CD8-positive, alpha-beta memory T cell (primary cell): ENCODE measurements around the gene B3GALNT2. TPM values are rescaled to one million over a fixed set of nuclear protein-coding genes. Genes with fewer than 3 reads are reported as not detected.

Experiments used
- CTCF ChIA-PET: fragments of 350-600 bp; sonication (Branson Sonifier 250); formaldehyde crosslinking; loops from one replicate; lab custom pipeline; 2021; ENCODE audit warnings: antibody characterized with exemption; lab: Charles Lee
- POLR2A ChIA-PET: fragments of 350-600 bp; sonication (Branson Sonifier 250); formaldehyde crosslinking; loops from one replicate; lab custom pipeline; 2021; ENCODE audit warnings: antibody characterized with exemption; lab: Charles Lee
- DNase-seq, 5 donors: peaks; one replicate each; pipeline versions ENCODE4 v3.0.0 to v3.0.0-alpha.2; 2020 to 2022; ENCODE audit warnings: mixed read lengths in 1 of 5
- H3K27ac ChIP-seq: one replicate; pipeline ENCODE4 v1.7.0; 2013; ENCODE audit warnings: low read depth, mild to moderate bottlenecking, low read length, moderate library complexity
- H3K27me3 ChIP-seq: 2 replicates; pipeline ENCODE4 v1.7.0; 2013; ENCODE audit warnings: low read length, mild to moderate bottlenecking; ENCODE audit not compliant: insufficient read depth, poor library complexity, severe bottlenecking
- H3K36me3 ChIP-seq: 2 replicates; pipeline ENCODE4 v1.7.0; 2013; ENCODE audit warnings: mild to moderate bottlenecking, low read length, moderate library complexity; ENCODE audit not compliant: insufficient read depth
- H3K4me1 ChIP-seq: 2 replicates; pipeline ENCODE4 v1.7.0; 2013; ENCODE audit warnings: mild to moderate bottlenecking, low read length, moderate library complexity; ENCODE audit not compliant: insufficient read depth
- H3K4me3 ChIP-seq: 2 replicates; pipeline ENCODE4 v1.7.0; 2013; ENCODE audit warnings: mild to moderate bottlenecking, low read length
- H3K9me3 ChIP-seq: 2 replicates; pipeline ENCODE4 v1.7.0; 2013; ENCODE audit warnings: mild to moderate bottlenecking, low read length
- H3K27ac Mint-ChIP-seq, 8 donors: one replicate each; pipeline ENCODE4 v1.8.0; 2020 to 2021; ENCODE audit warnings: mixed read lengths in 8 of 8, mild to moderate bottlenecking in 6 of 8, inconsistent platforms in 3 of 8, moderate library complexity in 3 of 8
- H3K27me3 Mint-ChIP-seq, 2 donors: one replicate each; pipeline ENCODE4 v1.8.0; 2020 to 2021; ENCODE audit warnings: mixed read lengths in 2 of 2, mild to moderate bottlenecking in 1 of 2, moderate library complexity in 1 of 2
- H3K36me3 Mint-ChIP-seq, 3 donors: one replicate each; pipeline ENCODE4 v1.8.0; 2020 to 2021; ENCODE audit warnings: mixed read lengths in 3 of 3, inconsistent platforms in 1 of 3, mild to moderate bottlenecking in 1 of 3
- H3K4me1 Mint-ChIP-seq, 3 donors: one replicate each; pipeline ENCODE4 v1.8.0; 2020 to 2021; ENCODE audit warnings: mixed read lengths in 3 of 3, inconsistent platforms in 1 of 3, mild to moderate bottlenecking in 1 of 3
- H3K4me3 Mint-ChIP-seq, 7 donors: one replicate each; pipeline ENCODE4 v1.8.0; 2020 to 2021; ENCODE audit warnings: mixed read lengths in 7 of 7, mild to moderate bottlenecking in 6 of 7, moderate library complexity in 4 of 7, inconsistent platforms in 2 of 7
- H3K9me3 Mint-ChIP-seq, 5 donors: one replicate each; pipeline ENCODE4 v1.8.0; 2020 to 2022; ENCODE audit warnings: mixed read lengths in 5 of 5, mild to moderate bottlenecking in 3 of 5, moderate library complexity in 2 of 5, inconsistent platforms in 1 of 5
- polyA plus RNA-seq: library from polyadenylated mRNA; unstranded; fragments of 300-500 nt; fragmentation: Illumina TruSeq; gene quantifications from one replicate; pipeline ENCODE4 v1.2.3, GENCODE V29; 2021
- total RNA-seq, 2 experiments: library from RNA; stranded (reverse); gene quantifications; one replicate each; pipeline ENCODE4 v1.2.3, GENCODE V29; 2021

B3GALNT2 gene
- total and polyA plus RNA-seq, 3 experiments from 2014 or later, result 5.0 to 15.6 (median 14.4) TPM

DNA sequence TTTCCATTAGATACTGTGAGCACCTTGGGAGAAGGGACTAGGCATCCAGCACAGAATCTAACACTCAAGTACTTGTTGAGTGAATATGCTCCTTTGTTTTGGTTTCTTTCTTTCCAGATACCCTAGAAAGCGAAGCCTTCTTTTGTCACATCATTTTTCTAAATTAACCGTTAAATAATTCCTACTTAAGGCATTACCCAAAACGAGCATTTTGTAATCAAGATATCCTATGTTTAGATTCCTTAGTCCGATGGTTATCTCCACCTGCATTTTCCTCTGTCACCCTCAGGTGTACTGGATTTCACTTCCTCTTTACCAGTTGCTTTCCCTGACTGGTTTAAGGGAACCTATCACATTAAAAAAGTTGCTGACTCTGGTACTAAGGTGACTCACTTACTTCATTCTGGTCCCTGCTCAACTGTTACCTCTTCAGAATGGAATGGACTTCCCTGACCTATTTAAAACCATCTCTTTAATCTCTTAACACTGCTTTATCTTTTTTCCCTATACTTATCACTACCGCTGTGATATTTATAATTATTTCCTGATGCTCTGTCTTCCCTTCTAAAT lies 3.2 kb downstream of the B3GALNT2 start:
- H3K4me3 Mint-ChIP-seq, result peak overlapping the region in 1 of 7 donors; percentile 84
- Histone ChIP-seq H3K4me3 (no peak overlapping the region), H3K4me1 (peaks cover 4% of the 10 kb centered on the region), H3K27me3 (no peaks in the 10 kb centered on the region), H3K36me3 (no peaks in the 10 kb centered on the region), H3K9me3 (no peaks in the 10 kb centered on the region), H3K27ac (no peak overlapping the region)
- CTCF ChIA-PET, result no interaction called here
- peaks cover 0 to 12% (median 1%) of the 10 kb centered on the region in 3 donors for H3K36me3 Mint-ChIP-seq
- DNase-seq, result no peak
- peaks cover 0 to 8% of the 10 kb centered on the region in 2 donors for H3K27me3 Mint-ChIP-seq
- POLR2A ChIA-PET, result no interaction called here
- H3K4me1 Mint-ChIP-seq, result peaks cover 12 to 24% (median 24%) of the 10 kb centered on the region in 3 donors
- no peaks in the 10 kb centered on the region for H3K9me3 Mint-ChIP-seq
- no peak overlapping the region for H3K27ac Mint-ChIP-seq

DNA sequence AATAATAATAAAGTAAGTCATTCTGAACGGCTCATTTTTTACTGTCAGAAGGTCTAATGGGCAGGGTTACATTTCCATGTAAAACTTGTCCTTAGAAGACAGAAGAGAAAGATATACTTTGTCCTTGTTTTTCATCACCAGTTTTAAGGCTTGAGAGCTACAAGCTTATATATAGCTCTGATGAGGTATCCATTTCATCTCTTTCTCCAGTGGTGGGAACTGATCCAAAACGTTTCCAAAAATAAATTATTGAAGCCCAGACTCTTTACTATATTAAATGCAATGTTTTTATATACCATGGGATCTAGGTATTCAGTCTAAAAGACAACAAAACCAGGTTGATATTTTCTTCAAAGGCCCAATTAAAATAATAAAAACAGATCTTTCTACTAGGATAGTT lies 8.7 kb downstream of the B3GALNT2 start:
- peaks cover 8 to 33% (median 13%) of the 10 kb centered on the region in 3 donors for H3K36me3 Mint-ChIP-seq
- peaks cover 10 to 17% (median 10%) of the 10 kb centered on the region in 3 donors for H3K4me1 Mint-ChIP-seq
- H3K27ac ChIP-seq, result no peak overlapping the region
- no peaks in the 10 kb centered on the region for H3K27me3 ChIP-seq
- no peaks in the 10 kb centered on the region for H3K9me3 Mint-ChIP-seq
- H3K27ac Mint-ChIP-seq, result no peak overlapping the region
- H3K9me3 ChIP-seq, result no peaks in the 10 kb centered on the region
- no peak for DNase-seq
- CTCF ChIA-PET, result interaction anchor here (2.5 kb wide), 1 partner anchor 9 kb away, joined by 19 read pairs; the partner anchor contains the start of gene B3GALNT2
- H3K36me3 ChIP-seq, result no peaks in the 10 kb centered on the region
- H3K4me1 ChIP-seq, result peaks cover 6% of the 10 kb centered on the region
- H3K4me3 Mint-ChIP-seq, result no peak overlapping the region
- POLR2A ChIA-PET, result no interaction called here
- no peak overlapping the region for H3K4me3 ChIP-seq
- H3K27me3 Mint-ChIP-seq, result no peaks in the 10 kb centered on the region

DNA sequence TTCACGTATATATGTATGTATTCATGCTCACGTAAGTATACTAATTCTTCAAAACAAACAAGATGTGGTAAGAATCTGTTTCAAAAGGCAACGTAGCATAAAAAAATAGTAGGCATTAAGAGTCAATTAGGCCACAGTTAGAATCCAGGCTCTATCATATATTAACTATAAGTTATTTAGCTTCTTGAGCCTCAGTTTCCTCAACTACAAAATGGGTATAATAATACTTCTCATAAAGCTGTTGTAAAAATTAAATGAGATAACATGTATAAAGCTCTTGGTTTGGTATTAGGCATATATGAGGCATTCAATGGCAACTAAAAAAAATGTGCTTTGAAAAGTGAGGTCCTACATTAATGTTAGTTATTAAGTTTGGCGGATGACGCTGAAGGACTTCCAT lies 9.2 kb downstream of the B3GALNT2 start:
- Histone ChIP-seq H3K27me3 (no peaks in the 10 kb centered on the region), H3K9me3 (no peaks in the 10 kb centered on the region), H3K27ac (no peak overlapping the region), H3K4me1 (peaks cover 6% of the 10 kb centered on the region), H3K4me3 (no peak overlapping the region), H3K36me3 (no peaks in the 10 kb centered on the region)
- Mint-ChIP-seq H3K27ac (no peak overlapping the region), H3K4me3 (no peak overlapping the region), H3K36me3 (peaks cover 8 to 33% (median 13%) of the 10 kb centered on the region in 3 donors), H3K4me1 (peaks cover 10 to 15% (median 10%) of the 10 kb centered on the region in 3 donors), H3K9me3 (no peaks in the 10 kb centered on the region), H3K27me3 (no peaks in the 10 kb centered on the region)
- DNase-seq, result no peak
- CTCF ChIA-PET, result interaction anchor here (2.5 kb wide), 1 partner anchor 9 kb away, joined by 19 read pairs; the partner anchor contains the start of gene B3GALNT2
- POLR2A ChIA-PET, result no interaction called here

DNA sequence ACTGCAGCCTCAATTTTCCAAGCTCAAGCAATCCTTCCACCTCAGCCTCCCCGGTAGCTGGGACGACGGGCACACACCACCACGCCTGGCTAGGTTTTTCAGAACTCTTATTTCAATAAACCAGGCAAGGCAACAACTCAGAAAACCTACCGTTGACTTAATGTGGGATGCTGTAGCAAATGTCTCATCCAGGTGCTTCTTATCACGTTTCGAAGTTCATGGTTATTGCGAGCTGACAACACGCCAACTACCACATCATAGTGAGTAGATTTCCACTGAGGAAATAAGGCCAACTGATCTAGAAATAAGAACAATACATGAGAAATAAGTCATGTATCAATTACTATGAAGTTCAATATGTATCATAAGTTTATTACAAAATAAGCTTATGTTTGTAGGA lies 9.7 kb downstream of the B3GALNT2 start:
- Histone ChIP-seq H3K4me3 (no peak overlapping the region), H3K9me3 (no peaks in the 10 kb centered on the region), H3K27ac (no peak overlapping the region), H3K4me1 (peaks cover 6% of the 10 kb centered on the region), H3K27me3 (no peaks in the 10 kb centered on the region), H3K36me3 (no peaks in the 10 kb centered on the region)
- ChIA-PET CTCF (interaction anchor here (0.8 to 2.5 kb wide), 2 partner anchors 9 to 10 kb away, joined by 3 to 19 read pairs; partner anchors contain the start of gene B3GALNT2), POLR2A (no interaction called here)
- Mint-ChIP-seq H3K4me1 (peaks cover 10 to 15% (median 10%) of the 10 kb centered on the region in 3 donors), H3K27me3 (no peaks in the 10 kb centered on the region), H3K4me3 (peak overlapping the region in 1 of 7 donors; percentile 9), H3K36me3 (peaks cover 10 to 35% (median 13%) of the 10 kb centered on the region in 3 donors), H3K27ac (no peak overlapping the region), H3K9me3 (no peaks in the 10 kb centered on the region)
- no peak for DNase-seq

DNA sequence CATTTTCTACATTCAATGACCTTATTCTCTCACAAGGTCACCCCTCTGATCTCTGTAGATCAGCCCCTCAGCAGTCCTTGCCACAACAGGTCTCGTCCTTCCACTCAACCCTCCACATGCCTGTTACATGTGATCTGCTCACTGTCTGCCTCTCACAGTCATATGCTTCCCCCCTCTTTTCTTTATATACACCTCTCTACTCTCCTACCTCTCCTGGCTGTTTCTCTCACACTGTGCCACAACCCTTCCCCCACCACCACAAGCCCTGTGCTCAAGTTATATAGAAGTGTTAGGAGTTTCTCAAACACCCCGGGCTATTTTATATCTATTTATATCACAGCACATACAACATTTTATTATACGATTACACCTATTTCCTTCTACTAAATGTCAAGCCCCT lies 12.6 kb downstream of the B3GALNT2 start:
- H3K27me3 ChIP-seq, result no peaks in the 10 kb centered on the region
- POLR2A ChIA-PET, result no interaction called here
- Mint-ChIP-seq H3K4me1 (peaks cover 10 to 15% (median 10%) of the 10 kb centered on the region in 3 donors), H3K4me3 (no peak overlapping the region), H3K36me3 (peaks cover 10 to 43% (median 13%) of the 10 kb centered on the region in 3 donors), H3K9me3 (no peaks in the 10 kb centered on the region), H3K27me3 (no peaks in the 10 kb centered on the region), H3K27ac (no peak overlapping the region)
- no peaks in the 10 kb centered on the region for H3K9me3 ChIP-seq
- H3K4me1 ChIP-seq, result peaks cover 6% of the 10 kb centered on the region
- no peak overlapping the region for H3K27ac ChIP-seq
- CTCF ChIA-PET, result no interaction called here
- no peak overlapping the region for H3K4me3 ChIP-seq
- no peak for DNase-seq
- H3K36me3 ChIP-seq, result no peaks in the 10 kb centered on the region

DNA sequence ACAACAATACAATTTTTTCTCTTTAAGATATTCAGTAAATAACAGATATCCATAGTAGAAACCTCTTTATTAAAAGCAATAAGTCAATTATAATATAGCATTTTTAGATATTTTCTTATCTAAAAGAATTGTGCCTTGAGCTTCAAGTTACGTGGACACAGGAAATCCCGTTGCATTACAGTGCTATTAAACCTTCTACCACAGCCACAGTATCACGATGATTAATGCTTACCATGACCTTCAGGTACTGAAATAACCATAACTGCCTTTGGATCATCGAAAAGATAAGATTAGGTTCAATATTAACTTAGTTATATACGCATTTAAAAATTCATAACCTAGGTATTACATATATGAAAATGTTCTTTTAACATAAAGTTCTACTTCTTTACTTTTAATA lies 17.9 kb downstream of the B3GALNT2 start:
- H3K9me3 Mint-ChIP-seq, result peaks cover 0 to 9% (median 0%) of the 10 kb centered on the region in 5 donors
- Histone ChIP-seq H3K27me3 (no peaks in the 10 kb centered on the region), H3K9me3 (no peaks in the 10 kb centered on the region), H3K4me1 (no peaks in the 10 kb centered on the region), H3K27ac (no peak overlapping the region), H3K4me3 (no peak overlapping the region), H3K36me3 (no peaks in the 10 kb centered on the region)
- no peaks in the 10 kb centered on the region for H3K27me3 Mint-ChIP-seq
- H3K4me1 Mint-ChIP-seq, result no peaks in the 10 kb centered on the region
- DNase-seq, result no peak
- no peak overlapping the region for H3K27ac Mint-ChIP-seq
- ChIA-PET CTCF (no interaction called here), POLR2A (no interaction called here)
- H3K4me3 Mint-ChIP-seq, result no peak overlapping the region
- peaks cover 15 to 39% (median 20%) of the 10 kb centered on the region in 3 donors for H3K36me3 Mint-ChIP-seq

DNA sequence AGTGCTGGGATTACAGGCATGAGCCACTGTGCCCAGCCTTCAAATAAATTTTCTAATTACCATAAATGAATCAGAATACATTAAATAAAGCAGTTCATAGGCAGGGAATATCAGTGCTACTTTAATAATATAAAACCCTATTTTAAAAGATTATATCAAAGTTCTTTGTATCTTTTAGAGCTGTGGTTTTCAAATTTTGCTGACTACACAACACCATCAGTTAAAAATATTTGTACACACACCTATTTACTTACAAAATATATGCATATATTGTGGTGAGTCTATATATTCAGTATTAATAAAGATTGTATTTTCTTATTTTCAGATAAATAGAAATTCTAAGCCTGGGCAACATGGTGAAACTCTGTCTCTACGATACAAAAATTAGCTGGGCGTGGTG lies 18.7 kb downstream of the B3GALNT2 start:
- Histone ChIP-seq H3K9me3 (no peaks in the 10 kb centered on the region), H3K27me3 (no peaks in the 10 kb centered on the region), H3K36me3 (no peaks in the 10 kb centered on the region), H3K4me1 (no peaks in the 10 kb centered on the region), H3K4me3 (no peak overlapping the region), H3K27ac (no peak overlapping the region)
- H3K4me3 Mint-ChIP-seq, result no peak overlapping the region
- no peak for DNase-seq
- peaks cover 0 to 9% (median 0%) of the 10 kb centered on the region in 5 donors for H3K9me3 Mint-ChIP-seq
- CTCF ChIA-PET, result interaction anchor here (0.6 kb wide), 1 partner anchor 9 kb away, joined by 3 read pairs; no protein-coding TSS in a partner anchor
- H3K27me3 Mint-ChIP-seq, result no peaks in the 10 kb centered on the region
- H3K36me3 Mint-ChIP-seq, result peaks cover 15 to 42% (median 21%) of the 10 kb centered on the region in 3 donors
- H3K4me1 Mint-ChIP-seq, result no peaks in the 10 kb centered on the region
- POLR2A ChIA-PET, result no interaction called here
- no peak overlapping the region for H3K27ac Mint-ChIP-seq

DNA sequence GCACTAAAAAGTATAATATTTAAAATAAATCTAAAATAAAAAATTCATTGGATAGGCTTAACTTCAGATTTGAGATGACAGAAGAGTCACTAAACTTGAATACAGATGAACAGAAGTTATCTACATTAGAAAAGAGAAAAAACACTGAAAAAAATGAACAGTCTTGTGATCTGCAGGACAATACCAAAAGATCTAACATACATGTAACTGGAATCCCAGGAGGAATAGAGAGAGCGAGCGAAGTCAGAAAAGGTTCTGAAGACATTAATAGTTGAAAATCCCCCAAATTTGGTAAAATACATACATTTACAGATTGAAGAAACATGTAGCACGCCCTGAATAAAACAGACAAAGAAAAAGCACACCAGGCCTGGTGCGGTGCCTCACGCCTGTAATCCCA lies 21.2 kb downstream of the B3GALNT2 start:
- no peaks in the 10 kb centered on the region for H3K27me3 ChIP-seq
- ChIA-PET CTCF (no interaction called here), POLR2A (no interaction called here)
- H3K27ac ChIP-seq, result no peak overlapping the region
- H3K27ac Mint-ChIP-seq, result no peak overlapping the region
- H3K4me1 ChIP-seq, result no peaks in the 10 kb centered on the region
- H3K4me3 ChIP-seq, result no peak overlapping the region
- H3K9me3 ChIP-seq, result no peaks in the 10 kb centered on the region
- no peaks in the 10 kb centered on the region for H3K4me1 Mint-ChIP-seq
- H3K4me3 Mint-ChIP-seq, result no peak overlapping the region
- H3K36me3 ChIP-seq, result peaks cover 4% of the 10 kb centered on the region
- no peaks in the 10 kb centered on the region for H3K27me3 Mint-ChIP-seq
- peaks cover 0 to 9% (median 0%) of the 10 kb centered on the region in 5 donors for H3K9me3 Mint-ChIP-seq
- DNase-seq, result no peak
- H3K36me3 Mint-ChIP-seq, result peaks cover 28 to 56% (median 30%) of the 10 kb centered on the region in 3 donors
